Gastrocnemius medialis (tissue), 4 donors: Measurements from ENCODE around the gene CUX1.

Experiments
- POLR2A ChIP-seq, 2 donors: fragments of 450-650 bp; IDR thresholded peaks; one replicate each; pipeline ENCODE4 v1.6.1; 2017; ENCODE audit warnings: antibody characterized with exemption in 2 of 2, mild to moderate bottlenecking in 2 of 2, moderate library complexity in 2 of 2
- TF ChIP-seq, protein P1 (sequence below), 5 experiments: fragments of 450-650 bp in 3 of 5; fragments of 200-600 bp in 2 of 5; sonication (generic) in 2 of 5; IDR thresholded peaks in 4 of 5; conservative IDR thresholded peaks in 1 of 5; 1 replicate in 4 of 5; 2 replicates in 1 of 5; pipeline ENCODE4 v1.5.1; 2016 to 2019; ENCODE audit warnings: antibody characterized with exemption in 5 of 5, mild to moderate bottlenecking in 3 of 5, moderate library complexity in 3 of 5

GRCh38 chr7:102258749-102259107, 441.3 kb downstream of the CUX1 start:
- TF ChIP-seq, protein P1, sequence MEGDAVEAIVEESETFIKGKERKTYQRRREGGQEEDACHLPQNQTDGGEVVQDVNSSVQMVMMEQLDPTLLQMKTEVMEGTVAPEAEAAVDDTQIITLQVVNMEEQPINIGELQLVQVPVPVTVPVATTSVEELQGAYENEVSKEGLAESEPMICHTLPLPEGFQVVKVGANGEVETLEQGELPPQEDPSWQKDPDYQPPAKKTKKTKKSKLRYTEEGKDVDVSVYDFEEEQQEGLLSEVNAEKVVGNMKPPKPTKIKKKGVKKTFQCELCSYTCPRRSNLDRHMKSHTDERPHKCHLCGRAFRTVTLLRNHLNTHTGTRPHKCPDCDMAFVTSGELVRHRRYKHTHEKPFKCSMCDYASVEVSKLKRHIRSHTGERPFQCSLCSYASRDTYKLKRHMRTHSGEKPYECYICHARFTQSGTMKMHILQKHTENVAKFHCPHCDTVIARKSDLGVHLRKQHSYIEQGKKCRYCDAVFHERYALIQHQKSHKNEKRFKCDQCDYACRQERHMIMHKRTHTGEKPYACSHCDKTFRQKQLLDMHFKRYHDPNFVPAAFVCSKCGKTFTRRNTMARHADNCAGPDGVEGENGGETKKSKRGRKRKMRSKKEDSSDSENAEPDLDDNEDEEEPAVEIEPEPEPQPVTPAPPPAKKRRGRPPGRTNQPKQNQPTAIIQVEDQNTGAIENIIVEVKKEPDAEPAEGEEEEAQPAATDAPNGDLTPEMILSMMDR (IDR thresholded peaks at IDR 0.05 in 4 of 5, conservative IDR thresholded peaks at IDR 0.05 in 1 of 5), result no peak
- TF ChIP-seq POLR2A (IDR thresholded peaks at IDR 0.05), result no peak
